HG03045 (cell line): ENCODE data around the gene DDX24.
A peak's percentile ranks its signal among the peaks of the same experiment; 100 is the strongest.

ENCODE experiments used
- ATAC-seq: cut with Tn5 transposase; IDR thresholded peaks from one replicate; pipeline ENCODE4 v1.9.1; 2021; ENCODE audit warnings: mild to moderate bottlenecking, moderate library complexity; ENCODE audit not compliant: unreplicated experiment

DDX24 gene

GRCh38 chr14:94049625-94050023, 31.4 kb downstream of the DDX24 start:
- ATAC-seq: no peak

- ATAC-seq: no peak
Measured at GRCh38 chr14:94048691-94049624, 32.0 kb downstream of the DDX24 start.

- ATAC-seq: no peak
Measured at GRCh38 chr14:94047581-94047980, 33.4 kb downstream of the DDX24 start.

GRCh38 chr14:94046696-94047250, 34.2 kb downstream of the DDX24 start:
- ATAC-seq: no peak

- ATAC-seq: no peak
Measured at GRCh38 chr14:94045563-94046345, 35.2 kb downstream of the DDX24 start.

GRCh38 chr14:94045101-94045500, 35.9 kb downstream of the DDX24 start:
- no peak for ATAC-seq

GRCh38 chr14:94044476-94045091, 36.4 kb downstream of the DDX24 start:
- ATAC-seq: no peak

GRCh38 chr14:94043756-94044475, 37.1 kb downstream of the DDX24 start:
- no peak for ATAC-seq

GRCh38 chr14:94043111-94043755, 37.8 kb downstream of the DDX24 start:
- ATAC-seq: no peak

GRCh38 chr14:94042433-94043091, 38.4 kb downstream of the DDX24 start:
- no peak for ATAC-seq

GRCh38 chr14:94041551-94042346, 39.3 kb downstream of the DDX24 start:
- no peak for ATAC-seq

GRCh38 chr14:94040796-94041195, 40.2 kb downstream of the DDX24 start:
- ATAC-seq: no peak

GRCh38 chr14:94040247-94040646, 40.8 kb downstream of the DDX24 start:
- no peak for ATAC-seq

- no peak for ATAC-seq
Measured at GRCh38 chr14:94038921-94039629, 41.9 kb downstream of the DDX24 start.

- ATAC-seq: no peak
Measured at GRCh38 chr14:94038510-94038909, 42.5 kb downstream of the DDX24 start.

GRCh38 chr14:94037954-94038353, 43.0 kb downstream of the DDX24 start:
- ATAC-seq: no peak

- ATAC-seq: peak; percentile 72
Measured at GRCh38 chr14:94036313-94037167, 44.5 kb downstream of the DDX24 start.
